H1 (cell line): ENCODE data around the gene ZNF77. TPM values are rescaled to one million over a fixed set of nuclear protein-coding genes. Genes with fewer than 3 reads are reported as not detected.

Experiments
- CTCF ChIA-PET: fragments of 300-600 bp; sonication (Branson Sonifier 250); formaldehyde crosslinking; loops from one replicate; lab custom pipeline; 2021; ENCODE audit not compliant: partially characterized antibody; lab: Charles Lee
- POLR2A ChIA-PET: fragments of 300-600 bp; sonication (Branson Sonifier 250); formaldehyde crosslinking; loops from one replicate; lab custom pipeline; 2021; ENCODE audit warnings: inconsistent platforms; ENCODE audit not compliant: partially characterized antibody; lab: Charles Lee
- DNase-seq, 2 experiments: peaks; one replicate each; pipeline versions ENCODE4 v3.0.0 to v3.0.0-alpha.2; 2010 to 2022; ENCODE audit warnings: low spot score in 2 of 2, low read depth in 1 of 2, mixed read lengths in 1 of 2
- FAIRE-seq: peaks from 2 replicates; lab custom pipeline; 2011; peaks lifted over from hg19 to GRCh38; lab: Jason Lieb, UNC
- H2AFZ ChIP-seq: 2 replicates; pipeline ENCODE4 v1.8.1; 2012; ENCODE audit warnings: low read length, inconsistent platforms
- H2AK5ac ChIP-seq: 2 replicates; pipeline ENCODE4 v1.6.1; 2013; ENCODE audit warnings: low read depth, low read length
- H2BK120ac ChIP-seq: replicated peaks from 2 replicates; pipeline ENCODE3; 2013; ENCODE audit warnings: low read depth, low read length, inconsistent platforms
- H2BK12ac ChIP-seq: 2 replicates; pipeline ENCODE4 v1.6.1; 2013; ENCODE audit warnings: low read depth, low read length
- H2BK15ac ChIP-seq: 2 replicates; pipeline ENCODE4 v1.6.1; 2013; ENCODE audit warnings: low read length
- H2BK20ac ChIP-seq: 2 replicates; pipeline ENCODE4 v1.6.1; 2013; ENCODE audit warnings: low read length
- H2BK5ac ChIP-seq: 2 replicates; pipeline ENCODE4 v1.6.1; 2013; ENCODE audit warnings: low read depth, low read length
- H3K14ac ChIP-seq: 2 replicates; pipeline ENCODE4 v1.6.1; 2013; ENCODE audit warnings: inconsistent platforms; ENCODE audit not compliant: insufficient read length
- H3K18ac ChIP-seq: 2 replicates; pipeline ENCODE4 v1.6.1; 2013; ENCODE audit warnings: low read length; ENCODE audit errors: extremely low read depth
- H3K23ac ChIP-seq: 2 replicates; pipeline ENCODE4 v1.6.1; 2013; ENCODE audit warnings: inconsistent platforms; ENCODE audit not compliant: insufficient read length
- H3K23me2 ChIP-seq: 2 replicates; pipeline ENCODE4 v1.6.1; 2013; ENCODE audit warnings: low read depth, low read length
- H3K27ac ChIP-seq: 2 replicates; pipeline ENCODE4 v1.6.1; 2011; ENCODE audit warnings: low read depth, low read length, inconsistent platforms
- H3K27me3 ChIP-seq, 4 experiments: replicated peaks in 1 of 4; 1 replicate in 1 of 4; 2 replicates in 3 of 4; pipeline versions ENCODE4 v1.6.1 to v1.8.1; 2011 to 2013; ENCODE audit warnings: low read length in 3 of 4, mild to moderate bottlenecking in 3 of 4, inconsistent platforms in 2 of 4, mixed read lengths in 2 of 4, moderate library complexity in 1 of 4; ENCODE audit not compliant: control insufficient read depth in 3 of 4, insufficient read depth in 3 of 4; ENCODE audit errors: extremely low read depth in 1 of 4
- H3K36me3 ChIP-seq, 4 experiments: 2 replicates each; pipeline versions ENCODE4 v1.6.1 to v1.8.1; 2011 to 2013; ENCODE audit warnings: mild to moderate bottlenecking in 4 of 4, low read length in 3 of 4, moderate library complexity in 2 of 4, control low read depth in 1 of 4, inconsistent platforms in 1 of 4; ENCODE audit not compliant: insufficient read depth in 4 of 4, control insufficient read depth in 2 of 4
- H3K4ac ChIP-seq: replicated peaks from 2 replicates; pipeline ENCODE3; 2013; ENCODE audit warnings: low read length, low read depth, mixed read lengths, inconsistent platforms; ENCODE audit not compliant: insufficient read length
- H3K4me1 ChIP-seq, 4 experiments: replicated peaks in 1 of 4; 1 replicate in 1 of 4; 2 replicates in 3 of 4; pipeline versions ENCODE4 v1.6.1 to v1.8.1; 2011 to 2013; ENCODE audit warnings: low read length in 3 of 4, inconsistent platforms in 2 of 4, mixed read lengths in 1 of 4; ENCODE audit not compliant: insufficient read depth in 4 of 4, control insufficient read depth in 3 of 4
- H3K4me2 ChIP-seq, 2 experiments: 2 replicates each; pipeline versions ENCODE4 v1.6.1 to v1.8.1; 2011 to 2013; ENCODE audit warnings: low read depth in 2 of 2, low read length in 2 of 2, control low read depth in 1 of 2, inconsistent platforms in 1 of 2, mild to moderate bottlenecking in 1 of 2; ENCODE audit not compliant: insufficient read depth in 1 of 2
- H3K4me3 ChIP-seq, 4 experiments: fragments of 200-600, 300-600 bp in 1 of 4; sonication (generic), shearing (Covaris generic), sonication (Bioruptor Twin) in 1 of 4; 2 replicates each; pipeline versions ENCODE4 v1.5.1 to v1.8.1; 2011 to 2016; ENCODE audit warnings: low read length in 4 of 4, low read depth in 3 of 4, control low read depth in 2 of 4, inconsistent platforms in 2 of 4, mild to moderate bottlenecking in 2 of 4, mixed read lengths in 1 of 4, moderate library complexity in 1 of 4; ENCODE audit not compliant: insufficient read depth in 2 of 4; ENCODE audit errors: extremely low read depth in 1 of 4
- H3K56ac ChIP-seq: replicated peaks from 2 replicates; pipeline ENCODE3; 2013; ENCODE audit warnings: low read depth, mild to moderate bottlenecking, mixed read lengths, low read length, inconsistent platforms; ENCODE audit not compliant: insufficient read length
- H3K79me1 ChIP-seq: 2 replicates; pipeline ENCODE4 v1.6.1; 2013; ENCODE audit warnings: low read depth, low read length, control low read depth
- H3K79me2 ChIP-seq, 2 experiments: 2 replicates each; pipeline versions ENCODE4 v1.6.1 to v1.8.1; 2012 to 2013; ENCODE audit warnings: low read length in 2 of 2, mild to moderate bottlenecking in 2 of 2, inconsistent platforms in 1 of 2; ENCODE audit not compliant: insufficient read depth in 2 of 2, control insufficient read depth in 1 of 2
- H3K9ac ChIP-seq, 4 experiments: replicated peaks in 1 of 4; 1 replicate in 1 of 4; 2 replicates in 3 of 4; pipeline versions ENCODE4 v1.6.1 to v1.8.1; 2011 to 2013; ENCODE audit warnings: low read depth in 3 of 4, low read length in 3 of 4, control low read depth in 2 of 4, mild to moderate bottlenecking in 2 of 4, moderate library complexity in 2 of 4, inconsistent platforms in 1 of 4; ENCODE audit errors: extremely low read depth in 1 of 4
- H3K9me3 ChIP-seq, 2 experiments: 2 replicates each; pipeline versions ENCODE4 v1.6.1 to v1.8.1; 2012 to 2013; ENCODE audit warnings: mild to moderate bottlenecking in 2 of 2, moderate library complexity in 2 of 2, control low read depth in 1 of 2, inconsistent platforms in 1 of 2, low read depth in 1 of 2, low read length in 1 of 2, mixed read lengths in 1 of 2; ENCODE audit not compliant: insufficient read depth in 2 of 2
- H4K20me1 ChIP-seq, 2 experiments: replicated peaks in 1 of 2; 2 replicates each; pipeline versions ENCODE3 to v1.8.1; 2011 to 2013; ENCODE audit warnings: inconsistent platforms in 2 of 2, low read length in 2 of 2, mild to moderate bottlenecking in 1 of 2; ENCODE audit not compliant: insufficient read depth in 2 of 2, control insufficient read depth in 1 of 2
- H4K5ac ChIP-seq: 2 replicates; pipeline ENCODE4 v1.6.1; 2013; ENCODE audit warnings: low read length, low read depth, mixed read lengths, inconsistent platforms; ENCODE audit not compliant: insufficient read length
- H4K8ac ChIP-seq: 2 replicates; pipeline ENCODE4 v1.8.0; 2013; ENCODE audit warnings: mild to moderate bottlenecking, moderate library complexity, low read length, inconsistent platforms; ENCODE audit not compliant: insufficient read depth; ENCODE audit errors: extremely low read depth
- H4K91ac ChIP-seq: replicated peaks from 2 replicates; pipeline ENCODE3; 2013; ENCODE audit warnings: low read length, mixed read lengths, inconsistent platforms; ENCODE audit not compliant: insufficient read length
- CHD1 ChIP-seq: IDR thresholded peaks from 2 replicates; pipeline ENCODE4 v1.6.1; 2012; ENCODE audit warnings: low read depth, low read length, improper control_type of control experiment
- EGR1 ChIP-seq: IDR thresholded peaks from 2 replicates; pipeline ENCODE4 v1.6.1; 2011; ENCODE audit warnings: low read depth, low read length, borderline replicate concordance
- EZH2 ChIP-seq: fragments of 200-600 bp; sonication (generic); IDR thresholded peaks from 2 replicates; pipeline ENCODE4 v1.7.1; 2012; ENCODE audit warnings: low read depth, mild to moderate bottlenecking, moderate library complexity, low read length, inconsistent platforms; ENCODE audit not compliant: severe bottlenecking
- GABPA ChIP-seq: IDR thresholded peaks from 2 replicates; pipeline ENCODE4 v1.6.1; 2011; ENCODE audit warnings: mild to moderate bottlenecking, low read length, moderate library complexity, borderline replicate concordance; ENCODE audit not compliant: insufficient read depth
- JUND ChIP-seq: IDR thresholded peaks from 2 replicates; pipeline ENCODE4 v1.6.1; 2011; ENCODE audit warnings: mild to moderate bottlenecking, improper control_type of control experiment, low read length
- RFX5 ChIP-seq: IDR thresholded peaks from 2 replicates; pipeline ENCODE4 v1.6.1; 2011; ENCODE audit warnings: low read depth, low read length, improper control_type of control experiment, borderline replicate concordance
- SAP30 ChIP-seq: fragments of 300-600 bp; sonication (generic); IDR thresholded peaks from 2 replicates; pipeline ENCODE4 v1.7.1; 2012; ENCODE audit warnings: low read length, moderate library complexity, mild to moderate bottlenecking, inconsistent platforms; ENCODE audit not compliant: insufficient read depth, insufficient replicate concordance
- SP2 ChIP-seq: IDR thresholded peaks from 2 replicates; pipeline ENCODE4 v1.6.1; 2012; ENCODE audit warnings: mild to moderate bottlenecking, low read length, inconsistent platforms
- SUZ12 ChIP-seq: fragments of 200-600 bp; sonication (generic); IDR thresholded peaks from 2 replicates; pipeline ENCODE4 v1.6.1; 2012; ENCODE audit warnings: mild to moderate bottlenecking, inconsistent platforms, low read length, moderate library complexity, mixed read lengths
- TAF7 ChIP-seq: optimal IDR thresholded peaks from 2 replicates; pipeline ENCODE3; 2011; ENCODE audit warnings: low read depth, mild to moderate bottlenecking, inconsistent platforms, low read length, moderate library complexity, borderline replicate concordance
- WGBS, 2 experiments: shearing (Covaris generic) in 1 of 2; methylation state at CpG; one replicate each; pipeline versions ENCODE4 v1.1.6 to v1.1.7; 2013 to 2015; ENCODE audit warnings: low lambda C conversion rate in 2 of 2, mixed read lengths in 2 of 2, inconsistent platforms in 1 of 2, low coverage in 1 of 2, missing lambda C conversion rate in 1 of 2; ENCODE audit not compliant: insufficient replicate concordance in 2 of 2, insufficient coverage in 1 of 2, insufficient read length in 1 of 2; ENCODE audit errors: extremely low coverage in 1 of 2, missing lambda C conversion rate in 1 of 2; 5-methylcytosine and 5-hydroxymethylcytosine counted together
- polyA plus RNA-seq, 7 experiments: library from polyadenylated mRNA; depleted of rRNA in 3 of 7; stranded (reverse) in 5 of 7; unstranded in 2 of 7; fragments of >200 nt in 5 of 7; fragments of 200-250 nt in 2 of 7; gene quantifications; 1 replicate in 5 of 7; 2 replicates in 1 of 7; 4 replicates in 1 of 7; pipeline versions ENCODE4 v1.2.1 to v1.2.3, GENCODE V29; 2011 to 2013; ENCODE audit warnings: missing spikeins in 2 of 7, mixed read lengths in 2 of 7
- total RNA-seq: library from RNA; stranded (reverse); fragmentation: NEBNext Ultra II Directional; extraction: Animal tissue kit (Norgen Biotek cat#: 25700); gene quantifications from 2 replicates; pipeline ENCODE4 v1.2.1, GENCODE V29; 2021
- TF ChIP-seq, protein P1 (sequence below): IDR thresholded peaks from 2 replicates; pipeline ENCODE4 v1.6.1; 2012; ENCODE audit warnings: inconsistent platforms

Gene ZNF77
- total and polyA plus RNA-seq, 2 of the 8 experiments (the other 6 are each of a cell fraction or from before 2014, with no cell fraction given) = 2.9 to 4.7 TPM

DNA sequence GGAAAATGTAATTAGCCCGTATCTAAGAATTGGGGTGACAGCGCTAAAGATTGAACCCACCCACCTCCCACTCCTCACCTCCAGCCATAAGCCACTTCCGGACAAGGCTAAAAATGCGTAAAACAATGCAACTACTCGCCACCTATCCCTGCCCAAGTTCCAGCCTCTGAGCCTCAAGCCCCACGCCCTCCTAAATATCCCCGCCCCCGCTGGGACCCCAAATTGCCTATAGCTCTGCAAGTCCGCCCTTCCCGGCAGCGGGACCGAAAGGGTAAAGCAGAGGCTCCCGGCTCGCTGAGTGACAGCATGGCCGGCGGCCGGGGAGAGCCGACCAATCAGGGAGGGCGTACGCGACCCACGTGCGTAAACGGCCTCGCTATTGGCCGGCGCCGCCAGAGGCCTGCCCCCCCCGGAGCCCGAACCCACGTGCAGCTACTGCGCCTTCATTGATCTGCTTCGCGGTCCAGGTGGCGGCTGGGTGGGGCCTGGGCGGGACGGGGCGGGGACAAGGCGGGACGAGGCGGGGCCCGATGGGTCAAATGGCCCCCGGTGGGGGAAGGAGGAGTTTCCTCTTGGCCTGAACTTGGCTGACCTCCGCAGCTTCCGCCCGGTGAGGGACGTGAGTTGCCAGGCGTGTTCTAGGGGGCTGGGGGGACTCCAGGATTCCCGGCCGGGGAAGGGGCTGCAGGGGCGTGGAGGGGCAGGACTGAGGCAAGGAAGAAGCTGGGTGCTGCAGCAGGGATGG is 32.4 kb upstream of the ZNF77 start, which contains the start of gene TLE6:
Gene TLE6 (plus strand): TSS at position 564 of the 745 bp plus-strand sequence. CDS start 670 bp downstream, outside the sequence.
- H3K14ac ChIP-seq = no peak within 1 kb of the TSS
- no peaks in the 10 kb centered on the region for H3K9me3 ChIP-seq
- H3K56ac ChIP-seq = no peak within 1 kb of the TSS
- H3K79me2 ChIP-seq = no peaks in the 10 kb centered on the region
- H2BK12ac ChIP-seq = peak within 1 kb of the TSS; percentile 27; the same call in 1 of the 2 replicates
- H4K5ac ChIP-seq = no peak within 1 kb of the TSS
- no peak within 1 kb of the TSS for H2BK20ac ChIP-seq
- POLR2A ChIA-PET = interaction anchor here (0.7 to 4.3 kb wide), 10 partner anchors 9 to 98 kb away, joined by 3 to 26 read pairs (median 4); no protein-coding TSS in a partner anchor
- H3K18ac ChIP-seq = no peak within 1 kb of the TSS; the same call in 1 of the 2 replicates
- CTCF ChIA-PET = interaction anchor here (0.5 to 2.6 kb wide), 12 partner anchors 20 to 327 kb away, joined by 3 to 8 read pairs (median 4); no protein-coding TSS in a partner anchor
- H3K9ac ChIP-seq = no peak within 1 kb of the TSS
- H2AFZ ChIP-seq = no peak within 1 kb of the TSS
- no peak within 1 kb of the TSS; the same call in 1 of the 2 replicates for H4K8ac ChIP-seq
- no peak within 1 kb of the TSS for H3K4ac ChIP-seq
- H2BK5ac ChIP-seq = no peak within 1 kb of the TSS; the same call in 1 of the 2 replicates
- no peak within 1 kb of the TSS for H2AK5ac ChIP-seq
- peaks cover 0 to 13% (median 7%) of the 10 kb centered on the region in 4 experiments; a peak in 5 of 7 replicates for H3K4me1 ChIP-seq
- FAIRE-seq (no peak), DNase-seq (peak; percentile 95 to 97)
- no peaks in the 10 kb centered on the region for H3K36me3 ChIP-seq
- H2BK120ac ChIP-seq = no peak within 1 kb of the TSS
- H3K23me2 ChIP-seq = peaks cover 8% of the 10 kb centered on the region; the same call in 1 of the 2 replicates
- H3K79me1 ChIP-seq = no peaks in the 10 kb centered on the region
- peak within 1 kb of the TSS; percentile 33 to 58 (median 42); a peak in 7 of 8 replicates for H3K4me3 ChIP-seq
- H3K27ac ChIP-seq = no peak within 1 kb of the TSS
- peak within 1 kb of the TSS; percentile 61; the same call in 1 of the 2 replicates for H2BK15ac ChIP-seq
- no peak within 1 kb of the TSS for H4K91ac ChIP-seq
- H3K4me2 ChIP-seq = peak within 1 kb of the TSS; percentile 84 to 95
- no peak within 1 kb of the TSS for H3K23ac ChIP-seq
- H3K27me3 ChIP-seq = peaks cover 0 to 13% (median 10%) of the 10 kb centered on the region in 4 experiments; a peak in 6 of 7 replicates
- H4K20me1 ChIP-seq = no peaks in the 10 kb centered on the region
- WGBS, 2 experiments = 0% methylated on average over 27 of the region's 51 CpGs; no CpG with 5 or more reads in 1 of the 2 experiments
- TF ChIP-seq, protein P1, sequence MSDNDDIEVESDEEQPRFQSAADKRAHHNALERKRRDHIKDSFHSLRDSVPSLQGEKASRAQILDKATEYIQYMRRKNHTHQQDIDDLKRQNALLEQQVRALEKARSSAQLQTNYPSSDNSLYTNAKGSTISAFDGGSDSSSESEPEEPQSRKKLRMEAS = peak; percentile 79
- TF ChIP-seq EGR1 (peak; percentile 31; the same call in 1 of the 2 replicates), SP2 (no peak), TAF7 (no peak), RFX5 (no peak), SAP30 (no peak), SUZ12 (no peak), EZH2 (no peak), CHD1 (no peak), JUND (no peak), GABPA (no peak)
